Mesendoderm (in vitro differentiated cells): ENCODE measurements around the gene SGSM1.
A peak's percentile ranks its signal among the peaks of the same experiment; 100 is the strongest.

Source experiments
- DNase-seq: peaks from one replicate; pipeline ENCODE4 v3.0.0; 2013
- H2AK5ac ChIP-seq: 2 replicates; pipeline ENCODE4 v1.6.1; 2013; ENCODE audit warnings: low read length, inconsistent platforms
- H2BK120ac ChIP-seq: 2 replicates; pipeline ENCODE4 v1.6.1; 2013; ENCODE audit warnings: low read depth, mild to moderate bottlenecking, low read length, moderate library complexity, mixed read lengths
- H2BK15ac ChIP-seq: replicated peaks from 2 replicates; pipeline ENCODE4 v1.6.1; 2013; ENCODE audit warnings: low read depth, mild to moderate bottlenecking, moderate library complexity
- H2BK5ac ChIP-seq: 2 replicates; pipeline ENCODE4 v1.6.1; 2013; ENCODE audit warnings: low read length, inconsistent platforms
- H3K18ac ChIP-seq: 2 replicates; pipeline ENCODE4 v1.6.1; 2013; ENCODE audit warnings: mild to moderate bottlenecking, low read length, mixed read lengths
- H3K23ac ChIP-seq: one replicate; pipeline ENCODE4 v1.6.1; 2013; ENCODE audit warnings: low read length
- H3K27ac ChIP-seq: 2 replicates; pipeline ENCODE4 v1.5.1; 2013; ENCODE audit warnings: low read depth, mild to moderate bottlenecking, inconsistent platforms, low read length, moderate library complexity
- H3K27me3 ChIP-seq: 2 replicates; pipeline ENCODE4 v1.6.1; 2013; ENCODE audit warnings: low read length, control low read depth, mild to moderate bottlenecking, inconsistent platforms; ENCODE audit not compliant: insufficient read depth, poor library complexity
- H3K36me3 ChIP-seq: 2 replicates; pipeline ENCODE4 v1.6.1; 2013; ENCODE audit warnings: low read length, inconsistent platforms; ENCODE audit not compliant: control insufficient read depth, insufficient read depth
- H3K4ac ChIP-seq: one replicate; pipeline ENCODE4 v1.6.1; 2013; ENCODE audit warnings: low read depth, mild to moderate bottlenecking, low read length, moderate library complexity
- H3K4me1 ChIP-seq: 2 replicates; pipeline ENCODE4 v1.6.1; 2013; ENCODE audit warnings: low read depth, low read length, inconsistent platforms; ENCODE audit not compliant: control insufficient read depth
- H3K4me2 ChIP-seq: 2 replicates; pipeline ENCODE4 v1.6.1; 2013; ENCODE audit warnings: low read length
- H3K4me3 ChIP-seq: 2 replicates; pipeline ENCODE4 v1.5.1; 2013; ENCODE audit warnings: mild to moderate bottlenecking, low read length
- H3K56ac ChIP-seq: one replicate; pipeline ENCODE4 v1.6.1; 2013; ENCODE audit warnings: low read length
- H3K79me1 ChIP-seq: 2 replicates; pipeline ENCODE4 v1.6.1; 2013; ENCODE audit warnings: low read length, inconsistent platforms
- H3K79me2 ChIP-seq: 2 replicates; pipeline ENCODE4 v1.6.1; 2013; ENCODE audit warnings: mild to moderate bottlenecking, low read length; ENCODE audit not compliant: control insufficient read depth, insufficient read depth
- H3K9ac ChIP-seq: 2 replicates; pipeline ENCODE4 v1.6.1; 2013; ENCODE audit warnings: low read length, inconsistent platforms
- H4K5ac ChIP-seq: one replicate; pipeline ENCODE4 v1.6.1; 2013; ENCODE audit warnings: low read length
- H4K8ac ChIP-seq: one replicate; pipeline ENCODE4 v1.6.1; 2013; ENCODE audit warnings: low read depth, mild to moderate bottlenecking, control low read depth, low read length, moderate library complexity
- WGBS: extraction: QIAGEN DNeasy Blood & Tissue Kit; methylation state at CpG from one replicate; pipeline ENCODE4 v1.1.7; 2013; ENCODE audit warnings: low lambda C conversion rate, missing lambda C conversion rate; ENCODE audit not compliant: insufficient coverage; ENCODE audit errors: extremely low coverage; 5-methylcytosine and 5-hydroxymethylcytosine counted together

Gene SGSM1

GRCh38 chr22:24969560-24970301, 163.7 kb downstream of the SGSM1 start:
- Histone ChIP-seq H3K4me1 (peaks cover 9% of the 10 kb centered on the region), H3K56ac (peak overlapping the region; percentile 29), H2AK5ac (peak overlapping the region; percentile 80), H3K4me2 (no peak overlapping the region), H3K79me1 (peaks cover 14% of the 10 kb centered on the region), H3K27ac (peak overlapping the region; percentile 49), H3K18ac (peak overlapping the region; percentile 39), H4K8ac (no peak overlapping the region), H3K9ac (peak overlapping the region; percentile 20), H3K4me3 (no peak overlapping the region), H4K5ac (no peak overlapping the region), H2BK5ac (peak overlapping the region; percentile 76), H3K4ac (no peak overlapping the region), H2BK120ac (no peak overlapping the region), H2BK15ac (no peak overlapping the region), H3K27me3 (no peaks in the 10 kb centered on the region), H3K23ac (no peak overlapping the region), H3K36me3 (no peaks in the 10 kb centered on the region), H3K79me2 (peaks cover 8% of the 10 kb centered on the region)
- peak; percentile 89 for DNase-seq
- WGBS = no CpG with 5 or more reads among the region's 12 CpGs

GRCh38 chr22:24972369-24972768, 166.4 kb downstream of the SGSM1 start:
- WGBS = no CpG with 5 or more reads among the region's 2 CpGs
- no peak overlapping the region for H3K4me3 ChIP-seq
- H3K79me1 ChIP-seq = peaks cover 18% of the 10 kb centered on the region
- H3K27ac ChIP-seq = no peak overlapping the region
- peaks cover 14% of the 10 kb centered on the region for H3K4me1 ChIP-seq
- H4K5ac ChIP-seq = no peak overlapping the region
- no peak overlapping the region for H2BK5ac ChIP-seq
- H2BK120ac ChIP-seq = no peak overlapping the region
- no peaks in the 10 kb centered on the region for H3K36me3 ChIP-seq
- H3K4ac ChIP-seq = no peak overlapping the region
- DNase-seq = no peak
- H3K23ac ChIP-seq = no peak overlapping the region
- no peak overlapping the region for H3K4me2 ChIP-seq
- H4K8ac ChIP-seq = no peak overlapping the region
- no peak overlapping the region for H2BK15ac ChIP-seq
- no peak overlapping the region for H3K9ac ChIP-seq
- no peaks in the 10 kb centered on the region for H3K27me3 ChIP-seq
- no peak overlapping the region for H2AK5ac ChIP-seq
- H3K18ac ChIP-seq = no peak overlapping the region
- no peak overlapping the region for H3K56ac ChIP-seq
- H3K79me2 ChIP-seq = peaks cover 6% of the 10 kb centered on the region

- peaks cover 18% of the 10 kb centered on the region for H3K4me1 ChIP-seq
- H2BK5ac ChIP-seq = no peak overlapping the region
- no peak overlapping the region for H3K56ac ChIP-seq
- no CpG with 5 or more reads among the region's 6 CpGs for WGBS
- H3K18ac ChIP-seq = no peak overlapping the region
- H3K4ac ChIP-seq = no peak overlapping the region
- H3K79me1 ChIP-seq = peaks cover 18% of the 10 kb centered on the region
- no peak for DNase-seq
- H3K79me2 ChIP-seq = peaks cover 6% of the 10 kb centered on the region
- no peak overlapping the region for H3K4me3 ChIP-seq
- H3K4me2 ChIP-seq = no peak overlapping the region
- no peak overlapping the region for H3K9ac ChIP-seq
- no peaks in the 10 kb centered on the region for H3K36me3 ChIP-seq
- H2BK120ac ChIP-seq = no peak overlapping the region
- no peak overlapping the region for H2AK5ac ChIP-seq
- H4K5ac ChIP-seq = no peak overlapping the region
- no peak overlapping the region for H2BK15ac ChIP-seq
- H3K23ac ChIP-seq = no peak overlapping the region
- H3K27me3 ChIP-seq = no peaks in the 10 kb centered on the region
- H3K27ac ChIP-seq = no peak overlapping the region
- no peak overlapping the region for H4K8ac ChIP-seq
Observed at GRCh38 chr22:24973872-24974271, 167.9 kb downstream of the SGSM1 start.

- no peak overlapping the region for H3K4ac ChIP-seq
- no peak overlapping the region for H3K23ac ChIP-seq
- H3K36me3 ChIP-seq = no peaks in the 10 kb centered on the region
- H3K79me2 ChIP-seq = peaks cover 6% of the 10 kb centered on the region
- WGBS = no CpG with 5 or more reads among the region's 5 CpGs
- no peak overlapping the region for H3K56ac ChIP-seq
- no peak overlapping the region for H4K5ac ChIP-seq
- H3K27me3 ChIP-seq = no peaks in the 10 kb centered on the region
- peaks cover 18% of the 10 kb centered on the region for H3K79me1 ChIP-seq
- no peak overlapping the region for H3K4me3 ChIP-seq
- no peak overlapping the region for H3K4me2 ChIP-seq
- H3K9ac ChIP-seq = no peak overlapping the region
- peak overlapping the region; percentile 11 for H3K27ac ChIP-seq
- no peak overlapping the region for H2BK15ac ChIP-seq
- peaks cover 12% of the 10 kb centered on the region for H3K4me1 ChIP-seq
- no peak overlapping the region for H4K8ac ChIP-seq
- no peak overlapping the region for H2AK5ac ChIP-seq
- no peak overlapping the region for H2BK120ac ChIP-seq
- DNase-seq = no peak
- no peak overlapping the region for H2BK5ac ChIP-seq
- H3K18ac ChIP-seq = no peak overlapping the region
Observed at GRCh38 chr22:24975125-24975640, 169.2 kb downstream of the SGSM1 start.

- H3K27ac ChIP-seq = peak overlapping the region; percentile 45
- H2BK120ac ChIP-seq = no peak overlapping the region
- peak overlapping the region; percentile 42 for H3K56ac ChIP-seq
- DNase-seq = no peak
- no peak overlapping the region for H3K4ac ChIP-seq
- H3K23ac ChIP-seq = no peak overlapping the region
- H3K18ac ChIP-seq = no peak overlapping the region
- H3K4me3 ChIP-seq = no peak overlapping the region
- peaks cover 6% of the 10 kb centered on the region for H3K79me2 ChIP-seq
- H3K36me3 ChIP-seq = no peaks in the 10 kb centered on the region
- peak overlapping the region; percentile 27 for H3K9ac ChIP-seq
- no peak overlapping the region for H2AK5ac ChIP-seq
- H4K5ac ChIP-seq = no peak overlapping the region
- no peak overlapping the region for H2BK15ac ChIP-seq
- H4K8ac ChIP-seq = no peak overlapping the region
- H2BK5ac ChIP-seq = no peak overlapping the region
- H3K27me3 ChIP-seq = no peaks in the 10 kb centered on the region
- H3K79me1 ChIP-seq = peaks cover 18% of the 10 kb centered on the region
- no CpG with 5 or more reads among the region's 11 CpGs for WGBS
- no peak overlapping the region for H3K4me2 ChIP-seq
- peaks cover 9% of the 10 kb centered on the region for H3K4me1 ChIP-seq
Observed at GRCh38 chr22:24975813-24976341, 169.9 kb downstream of the SGSM1 start.
